Loucy (cell line): ENCODE measurements around the gene FAM53A.

Source experiments
- H2AFZ ChIP-seq: fragments of 200-600 bp; sonication (generic); 2 replicates; pipeline ENCODE4 v1.6.0; 2016; ENCODE audit warnings: antibody characterized with exemption, mild to moderate bottlenecking, low read length, moderate library complexity
- H3F3A ChIP-seq: fragments of 200-600 bp; 2 replicates; pipeline ENCODE4 v1.6.0; 2016; ENCODE audit warnings: antibody characterized with exemption, low read depth, mild to moderate bottlenecking
- H3K27me3 ChIP-seq: fragments of 200-600 bp; sonication (generic); 2 replicates; pipeline ENCODE4 v1.6.1; 2014; ENCODE audit warnings: low read length, mild to moderate bottlenecking; ENCODE audit not compliant: insufficient read depth, poor library complexity, severe bottlenecking
- H3K36me3 ChIP-seq: fragments of 200-600 bp; sonication (generic); 2 replicates; pipeline ENCODE4 v1.6.1; 2016; ENCODE audit warnings: low read length; ENCODE audit not compliant: insufficient read depth
- H3K4me1 ChIP-seq: fragments of 200-600 bp; sonication (generic); 2 replicates; pipeline ENCODE4 v1.5.1; 2014; ENCODE audit warnings: low read length, mild to moderate bottlenecking; ENCODE audit not compliant: insufficient read depth, poor library complexity, severe bottlenecking
- H3K4me2 ChIP-seq: fragments of 200-600 bp; sonication (generic); 2 replicates; pipeline ENCODE4 v1.6.0; 2014; ENCODE audit warnings: antibody characterized with exemption, low read length, low read depth, mild to moderate bottlenecking; ENCODE audit not compliant: poor library complexity, severe bottlenecking
- H3K4me3 ChIP-seq: fragments of 200-600 bp; sonication (generic); 2 replicates; pipeline ENCODE4 v1.5.1; 2014; ENCODE audit warnings: low read length, mild to moderate bottlenecking, mixed read lengths; ENCODE audit not compliant: poor library complexity, severe bottlenecking
- H3K79me2 ChIP-seq: fragments of 200-600 bp; sonication (generic); 2 replicates; pipeline ENCODE4 v1.6.1; 2014; ENCODE audit warnings: low read length; ENCODE audit not compliant: insufficient read depth
- H3K9ac ChIP-seq: fragments of 200-600 bp; sonication (generic); 2 replicates; pipeline ENCODE4 v1.6.0; 2014; ENCODE audit warnings: mild to moderate bottlenecking, low read depth, low read length, moderate library complexity; ENCODE audit not compliant: poor library complexity, severe bottlenecking
- H3K9me2 ChIP-seq: fragments of 200-600 bp; sonication (generic); replicated peaks from 2 replicates; pipeline ENCODE4 v1.6.1; 2016; ENCODE audit warnings: low read depth, low read length, mixed read lengths
- H3K9me3 ChIP-seq: fragments of 200-600 bp; sonication (generic); 2 replicates; pipeline ENCODE4 v1.6.1; 2014; ENCODE audit warnings: mild to moderate bottlenecking, antibody characterized with exemption, low read length, low read depth; ENCODE audit not compliant: insufficient read depth
- H4K20me1 ChIP-seq: fragments of 200-600 bp; sonication (generic); 2 replicates; pipeline ENCODE4 v1.6.0; 2014; ENCODE audit warnings: antibody characterized with exemption, low read length, mild to moderate bottlenecking; ENCODE audit not compliant: insufficient read depth, poor library complexity, severe bottlenecking
- CTCF ChIP-seq: fragments of 200-600 bp; sonication (generic); conservative IDR thresholded peaks from 2 replicates; pipeline ENCODE4 v1.5.1; 2014; ENCODE audit warnings: mild to moderate bottlenecking, antibody characterized with exemption, low read length
- EZH2phosphoT487 ChIP-seq: fragments of 200-600 bp; IDR thresholded peaks from 2 replicates; pipeline ENCODE4 v1.6.1; 2018; ENCODE audit warnings: antibody characterized with exemption, mild to moderate bottlenecking, moderate library complexity, borderline replicate concordance

Gene FAM53A

GRCh38 chr4:1646690-1647089, 37.4 kb downstream of the FAM53A start:
- H3K9me3 ChIP-seq, result no peaks in the 10 kb centered on the region
- H3K9me2 ChIP-seq, result no peaks in the 10 kb centered on the region
- no peaks in the 10 kb centered on the region for H3K4me1 ChIP-seq
- H3K27me3 ChIP-seq, result no peaks in the 10 kb centered on the region
- H3K4me2 ChIP-seq, result no peak overlapping the region
- no peaks in the 10 kb centered on the region for H3F3A ChIP-seq
- TF ChIP-seq CTCF (no peak), EZH2phosphoT487 (no peak)
- no peaks in the 10 kb centered on the region for H4K20me1 ChIP-seq
- no peak overlapping the region for H3K9ac ChIP-seq
- H3K79me2 ChIP-seq, result no peaks in the 10 kb centered on the region
- no peaks in the 10 kb centered on the region for H3K36me3 ChIP-seq
- no peak overlapping the region for H3K4me3 ChIP-seq
- H2AFZ ChIP-seq, result no peak overlapping the region

GRCh38 chr4:1644891-1645657, 39.0 kb downstream of the FAM53A start:
- Histone ChIP-seq H2AFZ (no peak overlapping the region), H3K36me3 (no peaks in the 10 kb centered on the region), H3K9ac (no peak overlapping the region), H3K9me2 (no peaks in the 10 kb centered on the region), H3K79me2 (no peaks in the 10 kb centered on the region), H3K27me3 (no peaks in the 10 kb centered on the region), H3K4me2 (no peak overlapping the region), H3F3A (no peaks in the 10 kb centered on the region), H3K9me3 (no peaks in the 10 kb centered on the region), H4K20me1 (no peaks in the 10 kb centered on the region), H3K4me1 (no peaks in the 10 kb centered on the region), H3K4me3 (no peak overlapping the region)
- TF ChIP-seq CTCF (no peak), EZH2phosphoT487 (no peak)

- Histone ChIP-seq H3K9me2 (no peaks in the 10 kb centered on the region), H2AFZ (no peak overlapping the region), H3K36me3 (no peaks in the 10 kb centered on the region), H3K9ac (no peak overlapping the region), H4K20me1 (no peaks in the 10 kb centered on the region), H3F3A (no peaks in the 10 kb centered on the region), H3K27me3 (no peaks in the 10 kb centered on the region), H3K4me1 (no peaks in the 10 kb centered on the region), H3K79me2 (no peaks in the 10 kb centered on the region), H3K4me3 (no peak overlapping the region), H3K4me2 (no peak overlapping the region), H3K9me3 (no peaks in the 10 kb centered on the region)
- TF ChIP-seq CTCF (no peak), EZH2phosphoT487 (no peak)
These were observed 40.0 kb downstream of the FAM53A start for GRCh38 chr4:1643971-1644735.
